ENCODE results near the gene GARNL3. TPM values are rescaled to one million over a fixed set of nuclear protein-coding genes. Genes with fewer than 3 reads are reported as not detected.

Gene GARNL3
- total RNA-seq, 2 experiments from 2014 or later, result 16.1 to 17.2 TPM

DNA sequence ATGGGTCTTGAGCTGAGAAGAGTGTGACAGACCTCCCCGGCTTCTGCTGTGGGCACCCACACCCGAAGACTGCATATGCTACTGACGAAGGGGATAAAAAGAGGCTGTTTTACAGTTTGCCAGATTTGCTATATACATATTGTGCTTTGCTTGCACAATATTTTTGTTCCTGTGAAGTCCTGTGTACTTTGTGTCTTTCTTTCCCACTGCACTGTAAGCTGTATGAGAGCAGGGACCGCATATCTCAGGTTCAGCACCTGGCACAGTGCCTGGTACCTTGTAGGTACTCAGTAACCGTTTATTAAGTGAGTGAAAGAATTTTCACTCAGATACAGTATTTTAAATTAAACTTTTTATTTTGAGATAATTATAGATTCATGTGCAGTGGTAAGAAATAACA, 8.2 kb upstream of the GARNL3 start:
- Histone ChIP-seq H3K4me2 (ENCODE audit: low read length) (no peak overlapping the region), H3K9me2 (ENCODE audit: insufficient read depth, low read length) (no peaks in the 10 kb centered on the region), H3K79me2 (ENCODE audit: insufficient read depth, low read depth, low read length) (no peaks in the 10 kb centered on the region), H3K4me1 (ENCODE audit: insufficient read depth, low read length, poor library complexity, severe bottlenecking) (no peaks in the 10 kb centered on the region), H4K20me1 (ENCODE audit: insufficient read depth, low read length) (no peaks in the 10 kb centered on the region), H3K4me3 (ENCODE audit: low read depth, low read length, poor library complexity, severe bottlenecking) (no peak overlapping the region), H2AFZ (ENCODE audit: low read length) (no peak overlapping the region), H3K36me3 (ENCODE audit: insufficient read depth, low read length) (no peaks in the 10 kb centered on the region), H3K9me3 (ENCODE audit: low read length) (no peaks in the 10 kb centered on the region), H3K27ac (ENCODE audit: low read depth, low read length, poor library complexity, severe bottlenecking) (no peak overlapping the region)
- intact Hi-C loops (cut with micrococcal nuclease; ENCODE audit: unreplicated experiment), result no loop called here
- ChIA-PET CTCF (ENCODE audit: unreplicated experiment) (no interaction called here), POLR2A (no interaction called here)
- BruUV-seq (replicated peaks), result no TSS peak
- no peak for DNase-seq (ENCODE audit: low spot score)
- no peak for TF ChIP-seq EZH2phosphoT487 (IDR thresholded peaks at IDR 0.05; ENCODE audit: borderline replicate concordance, low read depth, low read length)
- TF ChIP-seq, protein P1, sequence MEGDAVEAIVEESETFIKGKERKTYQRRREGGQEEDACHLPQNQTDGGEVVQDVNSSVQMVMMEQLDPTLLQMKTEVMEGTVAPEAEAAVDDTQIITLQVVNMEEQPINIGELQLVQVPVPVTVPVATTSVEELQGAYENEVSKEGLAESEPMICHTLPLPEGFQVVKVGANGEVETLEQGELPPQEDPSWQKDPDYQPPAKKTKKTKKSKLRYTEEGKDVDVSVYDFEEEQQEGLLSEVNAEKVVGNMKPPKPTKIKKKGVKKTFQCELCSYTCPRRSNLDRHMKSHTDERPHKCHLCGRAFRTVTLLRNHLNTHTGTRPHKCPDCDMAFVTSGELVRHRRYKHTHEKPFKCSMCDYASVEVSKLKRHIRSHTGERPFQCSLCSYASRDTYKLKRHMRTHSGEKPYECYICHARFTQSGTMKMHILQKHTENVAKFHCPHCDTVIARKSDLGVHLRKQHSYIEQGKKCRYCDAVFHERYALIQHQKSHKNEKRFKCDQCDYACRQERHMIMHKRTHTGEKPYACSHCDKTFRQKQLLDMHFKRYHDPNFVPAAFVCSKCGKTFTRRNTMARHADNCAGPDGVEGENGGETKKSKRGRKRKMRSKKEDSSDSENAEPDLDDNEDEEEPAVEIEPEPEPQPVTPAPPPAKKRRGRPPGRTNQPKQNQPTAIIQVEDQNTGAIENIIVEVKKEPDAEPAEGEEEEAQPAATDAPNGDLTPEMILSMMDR (conservative IDR thresholded peaks at IDR 0.05; ENCODE audit: low read length), result no peak

DNA sequence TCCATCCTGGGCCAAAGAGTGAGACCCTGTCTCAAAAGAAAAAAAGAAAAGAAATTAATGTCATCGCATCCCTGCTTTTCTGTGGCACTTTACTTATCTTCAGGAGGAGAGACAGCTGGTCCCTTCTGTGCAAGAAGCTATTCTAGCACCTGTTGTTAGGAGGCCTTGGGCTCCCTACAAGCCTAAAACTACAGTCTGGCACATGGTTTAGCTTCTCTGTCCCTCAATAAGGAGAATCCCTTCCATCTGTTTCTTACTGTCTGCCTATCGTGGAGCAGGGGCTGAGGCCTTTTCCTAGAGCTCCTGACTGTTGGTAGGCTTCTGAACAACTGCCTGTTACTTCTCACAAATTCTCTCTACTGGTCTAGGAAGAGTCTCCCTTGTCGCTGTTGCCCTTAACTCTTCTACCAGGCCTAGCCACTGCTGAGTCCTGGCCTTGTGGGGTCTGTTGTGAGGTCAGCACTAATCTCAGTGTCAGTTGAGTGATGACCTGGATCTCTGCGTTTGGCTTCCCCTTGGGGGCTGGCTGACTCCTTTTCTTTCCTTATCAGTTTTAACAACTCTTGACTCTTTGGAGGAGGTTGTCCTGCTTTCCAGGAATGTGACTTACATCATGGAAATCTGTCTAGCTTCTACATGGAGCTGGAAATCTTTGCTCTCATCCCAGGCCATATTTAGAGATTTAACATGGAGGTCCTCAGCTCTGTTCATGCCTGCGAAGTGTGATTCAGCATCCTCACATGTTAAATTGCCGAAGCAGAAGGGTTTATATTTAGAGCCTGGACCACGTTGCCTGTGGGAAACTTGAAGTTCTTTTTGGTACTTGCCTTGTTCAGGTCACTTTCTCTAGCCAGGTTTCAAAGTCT, 5.7 kb upstream of the GARNL3 start:
- Histone ChIP-seq H3K9me3 (ENCODE audit: low read length) (no peaks in the 10 kb centered on the region), H3K4me3 (ENCODE audit: low read depth, low read length, poor library complexity, severe bottlenecking) (no peak overlapping the region), H3K9me2 (ENCODE audit: insufficient read depth, low read length) (no peaks in the 10 kb centered on the region), H2AFZ (ENCODE audit: low read length) (no peak overlapping the region), H4K20me1 (ENCODE audit: insufficient read depth, low read length) (no peaks in the 10 kb centered on the region), H3K79me2 (ENCODE audit: insufficient read depth, low read depth, low read length) (no peaks in the 10 kb centered on the region), H3K36me3 (ENCODE audit: insufficient read depth, low read length) (no peaks in the 10 kb centered on the region), H3K27ac (ENCODE audit: low read depth, low read length, poor library complexity, severe bottlenecking) (no peak overlapping the region), H3K4me2 (ENCODE audit: low read length) (no peak overlapping the region), H3K4me1 (ENCODE audit: insufficient read depth, low read length, poor library complexity, severe bottlenecking) (no peaks in the 10 kb centered on the region)
- no peak for DNase-seq (ENCODE audit: low spot score)
- POLR2A ChIA-PET, result interaction anchor here (1.1 kb wide), 1 partner anchor 18 kb away, joined by 3 read pairs; no protein-coding TSS in a partner anchor
- CTCF ChIA-PET (ENCODE audit: unreplicated experiment), result no interaction called here
- no peak for TF ChIP-seq EZH2phosphoT487 (IDR thresholded peaks at IDR 0.05; ENCODE audit: borderline replicate concordance, low read depth, low read length)
- TF ChIP-seq, protein P1 (conservative IDR thresholded peaks at IDR 0.05; ENCODE audit: low read length), result no peak
- BruUV-seq (replicated peaks), result no TSS peak
- intact Hi-C loops (cut with micrococcal nuclease; ENCODE audit: unreplicated experiment), result no loop called here

DNA sequence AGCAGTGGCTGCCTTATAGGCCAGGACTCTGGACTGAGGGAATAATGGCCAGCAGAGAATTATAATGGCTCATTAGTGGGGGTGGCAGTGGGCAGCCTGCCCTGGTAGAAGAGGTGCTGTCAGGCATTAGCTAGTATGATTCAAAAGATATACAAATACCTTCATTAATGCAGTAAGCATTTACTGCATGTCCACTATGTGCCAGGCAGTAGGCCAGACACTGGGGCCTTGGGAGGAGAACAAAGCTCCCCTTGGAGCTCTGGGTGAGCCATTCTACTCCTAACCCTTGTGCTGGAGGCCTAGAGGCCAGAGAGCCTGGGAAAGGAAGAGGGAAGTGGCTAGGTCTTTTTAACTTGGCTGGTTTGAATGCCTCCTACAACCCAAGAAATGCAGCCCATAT, 2.0 kb upstream of the GARNL3 start:
- no peak overlapping the region for H3K4me2 ChIP-seq (ENCODE audit: low read length)
- H3K9me3 ChIP-seq (ENCODE audit: low read length), result no peaks in the 10 kb centered on the region
- H2AFZ ChIP-seq (ENCODE audit: low read length), result no peak overlapping the region
- no peak overlapping the region for H3K4me3 ChIP-seq (ENCODE audit: low read depth, low read length, poor library complexity, severe bottlenecking)
- no peaks in the 10 kb centered on the region for H4K20me1 ChIP-seq (ENCODE audit: insufficient read depth, low read length)
- ChIA-PET POLR2A (no interaction called here), CTCF (ENCODE audit: unreplicated experiment) (no interaction called here)
- H3K27ac ChIP-seq (ENCODE audit: low read depth, low read length, poor library complexity, severe bottlenecking), result no peak overlapping the region
- H3K4me1 ChIP-seq (ENCODE audit: insufficient read depth, low read length, poor library complexity, severe bottlenecking), result no peaks in the 10 kb centered on the region
- H3K9me2 ChIP-seq (ENCODE audit: insufficient read depth, low read length), result no peaks in the 10 kb centered on the region
- intact Hi-C loops (cut with micrococcal nuclease; ENCODE audit: unreplicated experiment), result no loop called here
- H3K79me2 ChIP-seq (ENCODE audit: insufficient read depth, low read depth, low read length), result no peaks in the 10 kb centered on the region
- DNase-seq (ENCODE audit: low spot score), result no peak
- no TSS peak for BruUV-seq (replicated peaks)
- H3K36me3 ChIP-seq (ENCODE audit: insufficient read depth, low read length), result no peaks in the 10 kb centered on the region
- TF ChIP-seq, protein P1 (conservative IDR thresholded peaks at IDR 0.05; ENCODE audit: low read length), result no peak
- TF ChIP-seq EZH2phosphoT487 (IDR thresholded peaks at IDR 0.05; ENCODE audit: borderline replicate concordance, low read depth, low read length), result no peak

Measured in OCI-LY7 (cell line).